Hepatocyte (in vitro differentiated cells): Measurements from ENCODE around the gene CDC42EP2. TPM values are rescaled to one million over a fixed set of nuclear protein-coding genes. Genes with fewer than 3 reads are reported as not detected.
A peak's percentile ranks its signal among the peaks of the same experiment; 100 is the strongest.

Experiments
- DNase-seq: peaks from one replicate; pipeline ENCODE4 v3.0.0-alpha.2; 2016; ENCODE audit warnings: low spot score
- H2AFZ ChIP-seq: fragments of 200-600 bp; sonication (generic); 2 replicates; pipeline ENCODE4 v1.6.0; 2016; ENCODE audit warnings: antibody characterized with exemption, mild to moderate bottlenecking
- H3K27ac ChIP-seq: fragments of 200-600 bp; sonication (generic); 2 replicates; pipeline ENCODE4 v1.5.1; 2016; ENCODE audit warnings: mild to moderate bottlenecking
- H3K27me3 ChIP-seq: fragments of 200-600 bp; sonication (generic); 2 replicates; pipeline ENCODE4 v1.6.1; 2016
- H3K36me3 ChIP-seq: fragments of 200-600 bp; sonication (generic); replicated peaks from 2 replicates; pipeline ENCODE4 v1.5.1; 2016; ENCODE audit warnings: low read depth; ENCODE audit not compliant: insufficient read depth
- H3K4me1 ChIP-seq: fragments of 200-600 bp; sonication (generic); 2 replicates; pipeline ENCODE4 v1.5.1; 2016; ENCODE audit warnings: mild to moderate bottlenecking, moderate library complexity; ENCODE audit not compliant: insufficient read depth
- H3K4me2 ChIP-seq: fragments of 200-600 bp; sonication (generic); 2 replicates; pipeline ENCODE4 v1.6.0; 2016
- H3K4me3 ChIP-seq: fragments of 200-600 bp; sonication (generic); 2 replicates; pipeline ENCODE4 v1.5.1; 2016; ENCODE audit warnings: mild to moderate bottlenecking
- H3K79me2 ChIP-seq: fragments of 200-600 bp; sonication (generic); 2 replicates; pipeline ENCODE4 v1.6.0; 2017; ENCODE audit warnings: mild to moderate bottlenecking
- H3K9me2 ChIP-seq: fragments of 200-600 bp; sonication (generic); replicated peaks from 2 replicates; pipeline ENCODE4 v1.6.0; 2017; ENCODE audit warnings: mild to moderate bottlenecking; ENCODE audit not compliant: insufficient read depth
- H3K9me3 ChIP-seq: fragments of 200-600 bp; sonication (generic); 2 replicates; pipeline ENCODE4 v1.5.1; 2016; ENCODE audit warnings: low read depth, mild to moderate bottlenecking
- H4K20me1 ChIP-seq: fragments of 200-600 bp; sonication (generic); 2 replicates; pipeline ENCODE4 v1.6.0; 2016; ENCODE audit warnings: mild to moderate bottlenecking; ENCODE audit not compliant: insufficient read depth, poor library complexity, severe bottlenecking
- EZH2 ChIP-seq: fragments of 200-600 bp; sonication (generic); IDR thresholded peaks from 2 replicates; pipeline ENCODE4 v1.6.1; 2016; ENCODE audit warnings: antibody characterized with exemption, mild to moderate bottlenecking, borderline replicate concordance
- EZH2phosphoT487 ChIP-seq: fragments of 200-600 bp; sonication (generic); IDR thresholded peaks from one replicate; pipeline ENCODE4 v1.6.1; 2018; ENCODE audit warnings: antibody characterized with exemption, mild to moderate bottlenecking, low read depth, moderate library complexity; ENCODE audit not compliant: unreplicated experiment, severe bottlenecking
- WGBS: methylation state at CpG from one replicate; pipeline ENCODE4 v1.1.6; 2016; ENCODE audit warnings: low lambda C conversion rate; ENCODE audit errors: missing lambda C conversion rate; 5-methylcytosine and 5-hydroxymethylcytosine counted together
- polyA plus RNA-seq: library from polyadenylated mRNA; unstranded; fragments of >200 nt; fragmentation: Nextera tagmentation; extraction: Ambion mirVana; gene quantifications from 2 replicates; pipeline ENCODE4 v1.2.1, GENCODE V29; 2016
- total RNA-seq: library from RNA; depleted of rRNA; stranded (reverse); fragments of >200 nt; gene quantifications from 2 replicates; pipeline ENCODE4 v1.2.3, GENCODE V29; 2014
- TF ChIP-seq, protein P1 (sequence below): fragments of 200-600 bp; sonication (generic); IDR thresholded peaks from 2 replicates; pipeline ENCODE4 v1.5.1; 2016; ENCODE audit warnings: antibody characterized with exemption, mild to moderate bottlenecking; ENCODE audit not compliant: poor library complexity

Gene CDC42EP2
- total and polyA plus RNA-seq, 2 experiments from 2014 or later = 21.7 to 35.0 TPM

DNA sequence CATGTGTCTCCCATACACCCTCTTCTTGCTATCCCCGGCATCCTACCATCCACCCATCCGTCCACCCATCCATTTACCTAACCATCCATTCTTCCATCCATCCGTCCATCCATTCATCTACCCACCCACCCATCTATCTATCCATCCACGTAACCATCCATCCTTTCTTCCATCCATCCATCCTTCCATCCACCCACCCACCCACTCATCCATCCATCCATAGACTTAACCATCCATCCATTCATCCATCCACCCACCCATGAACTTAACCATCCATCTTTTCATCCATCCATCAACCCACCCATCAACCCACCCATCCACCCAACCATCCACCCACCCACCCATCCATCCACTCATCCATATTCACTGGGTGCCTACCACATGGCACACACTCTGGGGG is 10.6 kb upstream of the CDC42EP2 start:
- H3K4me3 ChIP-seq = no peak overlapping the region
- no peak overlapping the region for H2AFZ ChIP-seq
- H3K4me2 ChIP-seq = peak overlapping the region; percentile 57
- peaks cover 11% of the 10 kb centered on the region for H3K79me2 ChIP-seq
- H3K27me3 ChIP-seq = no peaks in the 10 kb centered on the region
- H3K9me3 ChIP-seq = no peaks in the 10 kb centered on the region
- WGBS = 90% methylated on average over 2 of the region's 4 CpGs
- no peak for TF ChIP-seq EZH2
- TF ChIP-seq, protein P1, sequence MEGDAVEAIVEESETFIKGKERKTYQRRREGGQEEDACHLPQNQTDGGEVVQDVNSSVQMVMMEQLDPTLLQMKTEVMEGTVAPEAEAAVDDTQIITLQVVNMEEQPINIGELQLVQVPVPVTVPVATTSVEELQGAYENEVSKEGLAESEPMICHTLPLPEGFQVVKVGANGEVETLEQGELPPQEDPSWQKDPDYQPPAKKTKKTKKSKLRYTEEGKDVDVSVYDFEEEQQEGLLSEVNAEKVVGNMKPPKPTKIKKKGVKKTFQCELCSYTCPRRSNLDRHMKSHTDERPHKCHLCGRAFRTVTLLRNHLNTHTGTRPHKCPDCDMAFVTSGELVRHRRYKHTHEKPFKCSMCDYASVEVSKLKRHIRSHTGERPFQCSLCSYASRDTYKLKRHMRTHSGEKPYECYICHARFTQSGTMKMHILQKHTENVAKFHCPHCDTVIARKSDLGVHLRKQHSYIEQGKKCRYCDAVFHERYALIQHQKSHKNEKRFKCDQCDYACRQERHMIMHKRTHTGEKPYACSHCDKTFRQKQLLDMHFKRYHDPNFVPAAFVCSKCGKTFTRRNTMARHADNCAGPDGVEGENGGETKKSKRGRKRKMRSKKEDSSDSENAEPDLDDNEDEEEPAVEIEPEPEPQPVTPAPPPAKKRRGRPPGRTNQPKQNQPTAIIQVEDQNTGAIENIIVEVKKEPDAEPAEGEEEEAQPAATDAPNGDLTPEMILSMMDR = no peak
- TF ChIP-seq EZH2phosphoT487 = no peak
- H3K27ac ChIP-seq = peak overlapping the region; percentile 92
- H4K20me1 ChIP-seq = no peaks in the 10 kb centered on the region
- DNase-seq = no peak
- peaks cover 62% of the 10 kb centered on the region for H3K4me1 ChIP-seq
- H3K36me3 ChIP-seq = no peaks in the 10 kb centered on the region
- no peaks in the 10 kb centered on the region for H3K9me2 ChIP-seq

DNA sequence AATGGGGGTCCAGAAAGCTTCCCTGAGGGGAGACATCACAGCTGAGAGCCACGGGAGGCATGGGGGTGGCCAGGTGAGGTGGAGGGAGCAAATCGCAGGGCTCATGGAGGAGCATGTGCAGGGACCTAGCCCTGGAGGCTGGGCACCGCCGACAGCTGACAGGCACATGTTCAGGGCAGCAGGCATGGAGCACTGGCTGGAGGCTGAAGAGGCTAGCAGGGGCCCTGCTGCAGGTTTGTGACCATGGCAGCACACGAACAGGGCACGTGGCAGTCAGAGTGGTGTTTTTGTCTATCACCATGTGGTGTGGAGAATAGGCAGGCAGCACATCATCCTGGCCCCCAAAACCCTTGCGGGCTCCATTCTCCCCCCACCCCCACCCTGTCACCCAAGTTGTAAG is 10.1 kb upstream of the CDC42EP2 start:
- TF ChIP-seq, protein P1 = no peak
- no peaks in the 10 kb centered on the region for H3K9me2 ChIP-seq
- H3K4me1 ChIP-seq = peaks cover 62% of the 10 kb centered on the region
- H3K4me3 ChIP-seq = no peak overlapping the region
- no peak for DNase-seq
- no peaks in the 10 kb centered on the region for H3K36me3 ChIP-seq
- no peaks in the 10 kb centered on the region for H3K9me3 ChIP-seq
- no peaks in the 10 kb centered on the region for H3K27me3 ChIP-seq
- H3K79me2 ChIP-seq = peaks cover 11% of the 10 kb centered on the region
- no peaks in the 10 kb centered on the region for H4K20me1 ChIP-seq
- H3K27ac ChIP-seq = peak overlapping the region; percentile 92
- H2AFZ ChIP-seq = no peak overlapping the region
- WGBS = 99% methylated on average over 7 of the region's 7 CpGs
- H3K4me2 ChIP-seq = peak overlapping the region; percentile 57

DNA sequence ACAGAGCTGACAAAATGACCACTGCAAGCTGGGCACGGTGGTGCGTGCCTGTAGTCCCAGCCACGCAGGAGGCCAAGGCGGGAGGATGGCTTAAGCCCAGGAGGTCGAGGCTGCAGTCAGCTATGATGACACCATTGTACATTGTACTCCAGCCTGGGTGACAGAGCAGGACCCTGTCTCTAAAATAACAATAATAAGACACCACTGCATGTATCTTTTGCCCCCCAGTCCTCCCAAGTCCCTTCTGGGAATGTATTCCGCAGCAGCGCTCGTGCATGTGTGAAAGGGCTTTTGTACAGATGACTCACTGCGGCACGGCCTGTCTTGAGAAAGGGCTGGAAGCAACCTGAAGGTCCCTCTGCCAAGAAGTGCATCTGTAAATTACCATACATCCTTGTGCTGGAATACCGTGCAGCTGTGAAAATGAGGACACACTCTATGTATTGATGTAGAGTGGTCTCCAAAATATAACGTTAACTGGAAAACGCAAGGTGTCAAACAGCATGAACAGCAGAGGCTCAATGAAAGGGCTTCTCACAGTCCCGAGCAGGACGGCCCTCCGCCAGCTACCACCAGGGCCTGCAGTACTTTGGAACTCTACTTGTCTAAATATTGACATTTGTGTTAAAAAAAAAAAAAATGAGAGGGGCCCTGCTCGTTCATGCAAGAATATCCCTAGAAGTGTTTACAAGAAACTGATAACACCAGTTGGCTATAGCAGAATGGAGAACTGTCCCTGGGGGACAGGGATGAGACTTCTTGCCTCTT is 9.0 kb upstream of the CDC42EP2 start:
- H3K27ac ChIP-seq = peak overlapping the region; percentile 92
- 45% methylated on average over 17 of the region's 17 CpGs for WGBS
- H3K4me2 ChIP-seq = peak overlapping the region; percentile 57
- DNase-seq = peak; percentile 82
- H3K4me1 ChIP-seq = peaks cover 66% of the 10 kb centered on the region
- H3K9me2 ChIP-seq = no peaks in the 10 kb centered on the region
- H3K9me3 ChIP-seq = no peaks in the 10 kb centered on the region
- no peak overlapping the region for H3K4me3 ChIP-seq
- no peak for TF ChIP-seq EZH2phosphoT487
- TF ChIP-seq, protein P1 = no peak
- no peak for TF ChIP-seq EZH2
- H2AFZ ChIP-seq = no peak overlapping the region
- H3K36me3 ChIP-seq = no peaks in the 10 kb centered on the region
- H3K27me3 ChIP-seq = no peaks in the 10 kb centered on the region
- peaks cover 11% of the 10 kb centered on the region for H3K79me2 ChIP-seq
- H4K20me1 ChIP-seq = no peaks in the 10 kb centered on the region
